IMR-90 (cell line): Measurements from ENCODE around the gene THBS1. TPM values are rescaled to one million over a fixed set of nuclear protein-coding genes. Genes with fewer than 3 reads are reported as not detected.
A peak's percentile ranks its signal among the peaks of the same experiment; 100 is the strongest.

ENCODE experiments used
- ATAC-seq: fragments of 200-7000 bp; cut with Tn5 transposase; 2 replicates; pipeline ENCODE4 v1.9.1; 2020; ENCODE audit warnings: low read depth, mild to moderate bottlenecking, moderate library complexity
- BruUV-seq: library from RNA; stranded (reverse); fragments of 400-500 nt; replicated peaks from 2 replicates; lab custom pipeline; 2021; lab: Mats Ljungman, UMichigan
- CTCF ChIA-PET: fragments of 300-600 bp; formaldehyde crosslinking; extraction: SDS; loops from one replicate; lab custom pipeline; 2021; ENCODE audit warnings: antibody characterized with exemption; lab: Yijun Ruan, JAX
- POLR2A ChIA-PET: fragments of 300-600 bp; sonication (Branson Sonifier 250); formaldehyde crosslinking; loops from one replicate; lab custom pipeline; 2022; ENCODE audit warnings: antibody characterized with exemption; ENCODE audit not compliant: unreplicated experiment; lab: Charles Lee
- DNase-seq: peaks from one replicate; pipeline ENCODE4 v3.0.0; 2013
- H2AFZ ChIP-seq: replicated peaks from 2 replicates; pipeline ENCODE3; 2013; ENCODE audit warnings: low read length, mild to moderate bottlenecking; ENCODE audit not compliant: poor library complexity
- H2AK5ac ChIP-seq: 2 replicates; pipeline ENCODE4 v1.6.1; 2013; ENCODE audit warnings: low read depth, low read length, inconsistent platforms
- H2AK9ac ChIP-seq: replicated peaks from 2 replicates; pipeline ENCODE3; 2013; ENCODE audit warnings: mild to moderate bottlenecking, low read depth, low read length, moderate library complexity; ENCODE audit not compliant: poor library complexity
- H2BK120ac ChIP-seq: 2 replicates; pipeline ENCODE4 v1.6.1; 2013; ENCODE audit warnings: low read depth, low read length, inconsistent platforms
- H2BK15ac ChIP-seq: 3 replicates; pipeline ENCODE4 v1.6.1; 2013; ENCODE audit warnings: low read depth, low read length, inconsistent platforms
- H2BK20ac ChIP-seq: 2 replicates; pipeline ENCODE4 v1.6.1; 2013; ENCODE audit warnings: low read depth, mild to moderate bottlenecking, inconsistent platforms, low read length, moderate library complexity
- H2BK5ac ChIP-seq: 2 replicates; pipeline ENCODE4 v1.6.1; 2013; ENCODE audit warnings: mild to moderate bottlenecking, low read depth, low read length, inconsistent platforms; ENCODE audit not compliant: poor library complexity, severe bottlenecking
- H3K14ac ChIP-seq: replicated peaks from 2 replicates; pipeline ENCODE4 v1.6.1; 2013; ENCODE audit warnings: low read depth, low read length, inconsistent platforms
- H3K18ac ChIP-seq: 2 replicates; pipeline ENCODE4 v1.6.1; 2013; ENCODE audit warnings: low read depth, low read length, control low read depth
- H3K23ac ChIP-seq: 2 replicates; pipeline ENCODE4 v1.6.1; 2013; ENCODE audit warnings: low read depth, low read length, inconsistent platforms
- H3K27ac ChIP-seq: 2 replicates; pipeline ENCODE4 v1.5.1; 2013; ENCODE audit warnings: mild to moderate bottlenecking, control low read depth, low read length; ENCODE audit not compliant: insufficient read depth
- H3K27me3 ChIP-seq: 2 replicates; pipeline ENCODE4 v1.6.1; 2013; ENCODE audit warnings: low read length; ENCODE audit not compliant: control insufficient read depth, insufficient read depth
- H3K36me3 ChIP-seq: 2 replicates; pipeline ENCODE4 v1.6.1; 2013; ENCODE audit warnings: low read length, mixed read lengths; ENCODE audit not compliant: control insufficient read depth, insufficient read depth
- H3K4ac ChIP-seq: 2 replicates; pipeline ENCODE4 v1.6.1; 2013; ENCODE audit warnings: low read depth, low read length, inconsistent platforms
- H3K4me1 ChIP-seq: 2 replicates; pipeline ENCODE4 v1.6.1; 2013; ENCODE audit warnings: low read length, mixed read lengths; ENCODE audit not compliant: control insufficient read depth, insufficient read depth
- H3K4me2 ChIP-seq: 2 replicates; pipeline ENCODE4 v1.6.1; 2013; ENCODE audit warnings: low read depth, mild to moderate bottlenecking, control low read depth, low read length, moderate library complexity
- H3K4me3 ChIP-seq: 2 replicates; pipeline ENCODE4 v1.5.1; 2013; ENCODE audit warnings: low read depth, mild to moderate bottlenecking, control low read depth, low read length, moderate library complexity; ENCODE audit not compliant: insufficient read depth
- H3K56ac ChIP-seq: 2 replicates; pipeline ENCODE4 v1.6.1; 2013; ENCODE audit warnings: low read length, inconsistent platforms; ENCODE audit not compliant: insufficient read depth; ENCODE audit errors: extremely low read depth
- H3K79me1 ChIP-seq, 2 experiments: 2 replicates each; pipeline ENCODE4 v1.6.1; 2013; ENCODE audit warnings: low read length in 2 of 2, inconsistent platforms in 1 of 2, low read depth in 1 of 2
- H3K9ac ChIP-seq: 2 replicates; pipeline ENCODE4 v1.6.1; 2013; ENCODE audit warnings: low read depth, low read length, control low read depth
- H3K9me1 ChIP-seq: 2 replicates; pipeline ENCODE4 v1.6.1; 2013; ENCODE audit warnings: low read length, inconsistent platforms; ENCODE audit not compliant: insufficient read depth
- H3K9me3 ChIP-seq: 2 replicates; pipeline ENCODE4 v1.6.1; 2013; ENCODE audit warnings: low read length; ENCODE audit not compliant: control insufficient read depth, insufficient read depth
- H4K20me1 ChIP-seq: 2 replicates; pipeline ENCODE4 v1.6.1; 2013; ENCODE audit warnings: low read length, inconsistent platforms; ENCODE audit not compliant: insufficient read depth
- H4K5ac ChIP-seq: 2 replicates; pipeline ENCODE4 v1.6.1; 2013; ENCODE audit warnings: mild to moderate bottlenecking, low read depth, low read length, control low read depth
- H4K8ac ChIP-seq, 2 experiments: 2 replicates each; pipeline ENCODE4 v1.6.1; 2013; ENCODE audit warnings: low read depth in 2 of 2, low read length in 2 of 2, control low read depth in 1 of 2, inconsistent platforms in 1 of 2
- H4K91ac ChIP-seq: 2 replicates; pipeline ENCODE4 v1.6.1; 2013; ENCODE audit warnings: low read depth, low read length, inconsistent platforms; ENCODE audit not compliant: insufficient read depth
- CEBPB ChIP-seq: IDR thresholded peaks from 2 replicates; pipeline ENCODE4 v1.6.1; 2012; ENCODE audit warnings: low read depth, low read length, improper control_type of control experiment
- CHD1 ChIP-seq: IDR thresholded peaks from 2 replicates; pipeline ENCODE4 v1.6.1; 2012; ENCODE audit warnings: low read depth, low read length, improper control_type of control experiment
- FOS ChIP-seq: fragments of 150-350 bp; IDR thresholded peaks from 2 replicates; pipeline ENCODE4 v1.6.1; 2016; ENCODE audit warnings: low read depth, low read length
- MAFK ChIP-seq: IDR thresholded peaks from 2 replicates; pipeline ENCODE4 v1.6.1; 2012; ENCODE audit warnings: low read depth, low read length, improper control_type of control experiment
- MAZ ChIP-seq: IDR thresholded peaks from 2 replicates; pipeline ENCODE4 v1.6.1; 2012; ENCODE audit warnings: low read depth, mild to moderate bottlenecking, low read length, improper control_type of control experiment, moderate library complexity, borderline replicate concordance
- NFE2L2 ChIP-seq: fragments of 150-350 bp; IDR thresholded peaks from 2 replicates; pipeline ENCODE4 v1.6.1; 2016; ENCODE audit warnings: low read depth, mild to moderate bottlenecking, low read length
- RAD21 ChIP-seq: IDR thresholded peaks from 2 replicates; pipeline ENCODE4 v1.6.1; 2012; ENCODE audit warnings: low read length, improper control_type of control experiment
- RFX5 ChIP-seq: IDR thresholded peaks from 2 replicates; pipeline ENCODE4 v1.8.0; 2012; ENCODE audit warnings: low read depth, mild to moderate bottlenecking, low read length, moderate library complexity
- WGBS, 2 experiments: methylation state at CpG; one replicate each; pipeline versions ENCODE4 v1.1.5 to v1.1.7; 2013; ENCODE audit warnings: missing lambda C conversion rate in 2 of 2; ENCODE audit not compliant: insufficient read length in 1 of 2; ENCODE audit errors: extremely low coverage in 2 of 2; 5-methylcytosine and 5-hydroxymethylcytosine counted together
- dilution Hi-C: fragments of 300-500 bp; cut with HindIII; formaldehyde crosslinking; loops from one replicate; pipeline ENCODE4 v1.14.3; 2018; ENCODE audit warnings: low sequenced_read_pairs; ENCODE audit not compliant: unreplicated experiment
- in situ Hi-C: fragments of 300-500 bp; cut with MboI; formaldehyde crosslinking; loops from 3 replicates; pipeline ENCODE4 v1.14.3; 2019; ENCODE audit warnings: low sequenced_read_pairs, inconsistent platforms, mixed read lengths
- intact Hi-C: fragments of 100-400 bp; cut with micrococcal nuclease; formaldehyde crosslinking; loops from 2 replicates; pipeline ENCODE4 v1.10.0; 2022
- polyA plus RNA-seq, 3 experiments: library from polyadenylated mRNA; depleted of rRNA; stranded (reverse); fragments of >200 nt; gene quantifications; 2 replicates each; pipeline ENCODE4 v1.2.3, GENCODE V29; 2012; ENCODE audit warnings: low replicate concordance in 1 of 3
- total RNA-seq: library from RNA; depleted of rRNA; stranded (reverse); fragments of >200 nt; gene quantifications from 2 replicates; pipeline ENCODE4 v1.2.3, GENCODE V29; 2012
- TF ChIP-seq, protein P1 (sequence below): fragments of 150-350 bp; IDR thresholded peaks from 2 replicates; pipeline ENCODE4 v1.6.1; 2017; ENCODE audit warnings: mild to moderate bottlenecking, antibody characterized with exemption, low read length, low read depth
- TF ChIP-seq, protein P2 (sequence below): fragments of 150-350 bp; IDR thresholded peaks from 2 replicates; pipeline ENCODE4 v1.6.1; 2016; ENCODE audit warnings: low read depth, mild to moderate bottlenecking, low read length, moderate library complexity, borderline replicate concordance

THBS1 gene
- total and polyA plus RNA-seq, 2 of the 4 experiments (the other 2 are of a cell fraction) = 1,562 to 4,071 TPM

DNA sequence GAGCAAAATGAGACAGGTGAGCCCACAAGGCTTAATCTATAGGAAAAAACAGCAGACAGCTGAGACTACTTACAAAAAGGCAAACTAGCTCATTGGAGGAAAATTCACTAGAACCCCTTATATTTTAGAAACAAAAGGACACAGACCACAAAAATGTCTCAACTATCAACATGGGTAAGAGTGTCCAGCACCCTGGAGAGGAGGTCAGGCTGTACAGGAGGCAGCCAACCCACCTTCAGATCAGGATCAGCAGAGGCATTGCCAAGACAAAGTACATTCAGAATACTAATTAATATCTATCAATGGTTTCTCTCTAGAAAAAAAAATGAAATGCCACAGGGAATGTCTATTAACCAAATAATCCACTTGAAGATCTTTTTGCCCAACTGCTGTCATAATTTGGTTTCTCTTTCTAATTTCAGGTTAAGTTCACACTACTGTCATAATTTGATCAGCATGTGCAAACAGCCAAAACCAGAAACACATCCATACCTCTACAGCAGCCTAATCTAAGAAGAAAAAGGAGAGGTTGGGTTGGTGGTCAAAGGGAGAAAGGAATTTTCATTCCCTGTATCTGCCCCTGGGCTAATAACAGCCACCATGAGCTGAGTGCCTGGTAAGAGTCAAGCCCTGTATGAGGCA is 26.0 kb upstream of the THBS1 start (continued):
- no peak for TF ChIP-seq CEBPB

- Histone ChIP-seq H4K91ac (peak overlapping the region; percentile 53), H3K4me1 (peaks cover 26% of the 10 kb centered on the region), H3K56ac (no peak overlapping the region), H3K9ac (peak overlapping the region; percentile 13; the same call in 1 of the 2 replicates), H3K9me1 (peaks cover 2% of the 10 kb centered on the region; the same call in 1 of the 2 replicates), H3K36me3 (no peaks in the 10 kb centered on the region), H3K14ac (peak overlapping the region; percentile 71), H3K27me3 (no peaks in the 10 kb centered on the region), H3K9me3 (no peaks in the 10 kb centered on the region), H2BK20ac (peak overlapping the region; percentile 73), H2BK15ac (peak overlapping the region; percentile 23; the same call in 2 of the 3 replicates), H4K20me1 (no peaks in the 10 kb centered on the region), H2AK9ac (no peak overlapping the region), H3K4me2 (no peak overlapping the region), H2AK5ac (no peak overlapping the region), H2BK5ac (peak overlapping the region; percentile 72), H3K4me3 (no peak overlapping the region), H3K18ac (peak overlapping the region; percentile 90), H4K8ac (peak overlapping the region; percentile 15 to 47; a peak in 3 of 4 replicates), H2BK120ac (peak overlapping the region; percentile 95), H4K5ac (peak overlapping the region; percentile 83), H3K27ac (peak overlapping the region; percentile 98; the same call in 1 of the 2 replicates), H3K23ac (peak overlapping the region; percentile 64; the same call in 1 of the 2 replicates), H3K79me1 (no peaks in the 10 kb centered on the region), H2AFZ (no peak overlapping the region), H3K4ac (peak overlapping the region; percentile 59)
- TF ChIP-seq RFX5 (no peak), RAD21 (no peak), MAFK (no peak), NFE2L2 (no peak), CHD1 (no peak), FOS (no peak), MAZ (no peak)
- TF ChIP-seq, protein P1, sequence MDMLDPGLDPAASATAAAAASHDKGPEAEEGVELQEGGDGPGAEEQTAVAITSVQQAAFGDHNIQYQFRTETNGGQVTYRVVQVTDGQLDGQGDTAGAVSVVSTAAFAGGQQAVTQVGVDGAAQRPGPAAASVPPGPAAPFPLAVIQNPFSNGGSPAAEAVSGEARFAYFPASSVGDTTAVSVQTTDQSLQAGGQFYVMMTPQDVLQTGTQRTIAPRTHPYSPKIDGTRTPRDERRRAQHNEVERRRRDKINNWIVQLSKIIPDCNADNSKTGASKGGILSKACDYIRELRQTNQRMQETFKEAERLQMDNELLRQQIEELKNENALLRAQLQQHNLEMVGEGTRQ = no peak
- TF ChIP-seq, protein P2, sequence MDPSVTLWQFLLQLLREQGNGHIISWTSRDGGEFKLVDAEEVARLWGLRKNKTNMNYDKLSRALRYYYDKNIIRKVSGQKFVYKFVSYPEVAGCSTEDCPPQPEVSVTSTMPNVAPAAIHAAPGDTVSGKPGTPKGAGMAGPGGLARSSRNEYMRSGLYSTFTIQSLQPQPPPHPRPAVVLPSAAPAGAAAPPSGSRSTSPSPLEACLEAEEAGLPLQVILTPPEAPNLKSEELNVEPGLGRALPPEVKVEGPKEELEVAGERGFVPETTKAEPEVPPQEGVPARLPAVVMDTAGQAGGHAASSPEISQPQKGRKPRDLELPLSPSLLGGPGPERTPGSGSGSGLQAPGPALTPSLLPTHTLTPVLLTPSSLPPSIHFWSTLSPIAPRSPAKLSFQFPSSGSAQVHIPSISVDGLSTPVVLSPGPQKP = no peak
- peak; percentile 20 for DNase-seq
- BruUV-seq = no TSS peak
- 60% methylated on average over 1 of the region's 4 CpGs; no CpG with 5 or more reads in 1 of the 2 experiments for WGBS, 2 experiments
- intact Hi-C loops = loop anchor here (5.0 kb wide), 1 partner anchor 44 kb away; no protein-coding TSS in a partner anchor
- in situ Hi-C loops = no loop called here
- dilution Hi-C loops = no loop called here
- POLR2A ChIA-PET = interaction anchor here (1.2 kb wide), 1 partner anchor 25 kb away, joined by 6 read pairs; the partner anchor contains the start of gene THBS1
- CTCF ChIA-PET = no interaction called here
- peak; percentile 39 for ATAC-seq
Measured at GRCh38 chr15:39555885-39556284, 25.0 kb upstream of the THBS1 start.
